GM19239 (cell line): ENCODE data around the gene RRBP1.

Experiments used
- DNase-seq: peaks from one replicate; pipeline ENCODE4 v3.0.0; 2011; ENCODE audit warnings: low spot score; ENCODE audit not compliant: insufficient read length
- FAIRE-seq: peaks from 2 replicates; lab custom pipeline; 2011; peaks lifted over from hg19 to GRCh38; lab: Jason Lieb, UNC

RRBP1 gene

DNA sequence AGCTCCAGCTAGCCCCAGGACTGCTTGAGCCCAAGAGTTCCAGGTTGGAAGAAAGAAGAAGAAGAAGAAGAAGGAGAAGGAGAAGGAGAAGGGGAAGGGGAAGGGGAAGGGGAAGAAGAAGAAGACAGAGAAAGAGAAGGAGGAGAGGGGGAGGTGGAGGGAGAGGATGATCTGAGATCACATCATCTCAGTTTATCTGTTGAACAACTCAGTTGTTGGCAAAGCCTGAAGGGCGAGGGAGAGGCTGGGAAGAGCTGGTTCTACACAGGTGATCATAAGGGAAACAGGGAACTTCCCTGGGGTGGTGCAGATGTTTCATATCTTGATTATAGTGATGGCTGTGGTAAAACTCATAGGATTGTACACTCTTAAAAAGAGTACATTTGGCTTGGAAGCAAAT is 3.1 kb upstream of the RRBP1 start:
- FAIRE-seq (no peak), DNase-seq (no peak)

DNA sequence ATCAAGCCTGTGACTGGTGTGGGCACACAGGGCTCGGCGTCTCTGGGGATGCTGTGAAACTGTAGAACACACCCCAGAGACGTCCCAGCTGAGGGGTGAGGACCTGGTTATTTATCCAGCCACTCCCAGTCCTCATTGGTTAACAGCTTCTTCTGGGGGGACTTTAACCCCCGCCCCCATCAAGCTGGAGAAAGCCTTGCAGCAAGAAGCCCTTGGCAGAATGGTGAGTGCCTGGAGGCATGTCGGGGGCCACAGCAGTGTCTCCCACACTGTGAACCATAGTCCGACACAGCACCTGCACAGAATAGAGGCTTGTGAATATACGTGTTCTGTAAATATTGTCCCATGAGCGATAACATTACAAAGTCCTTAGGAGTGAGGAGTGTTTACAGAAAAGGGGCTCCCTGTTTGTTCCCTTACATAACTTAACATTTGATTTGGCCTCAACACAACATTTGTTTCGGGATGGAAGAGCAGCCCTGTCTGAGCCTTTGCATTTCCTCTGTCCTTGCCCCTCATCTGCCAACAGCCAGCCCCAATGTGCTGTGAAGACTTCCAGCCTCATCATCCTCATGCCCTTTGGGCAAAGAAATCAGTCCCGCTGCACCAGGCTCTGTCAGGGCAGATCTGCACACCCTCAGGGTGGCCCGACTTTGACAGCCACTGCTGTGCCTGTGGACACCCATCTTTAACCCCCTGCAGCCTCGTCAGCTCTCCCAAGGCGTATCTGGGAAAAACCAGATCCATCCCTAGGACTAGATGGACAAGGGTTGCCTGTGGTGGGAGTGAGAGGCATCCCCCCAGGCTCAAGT is 2.2 kb upstream of the RRBP1 start:
- FAIRE-seq = no peak
- DNase-seq = no peak

DNA sequence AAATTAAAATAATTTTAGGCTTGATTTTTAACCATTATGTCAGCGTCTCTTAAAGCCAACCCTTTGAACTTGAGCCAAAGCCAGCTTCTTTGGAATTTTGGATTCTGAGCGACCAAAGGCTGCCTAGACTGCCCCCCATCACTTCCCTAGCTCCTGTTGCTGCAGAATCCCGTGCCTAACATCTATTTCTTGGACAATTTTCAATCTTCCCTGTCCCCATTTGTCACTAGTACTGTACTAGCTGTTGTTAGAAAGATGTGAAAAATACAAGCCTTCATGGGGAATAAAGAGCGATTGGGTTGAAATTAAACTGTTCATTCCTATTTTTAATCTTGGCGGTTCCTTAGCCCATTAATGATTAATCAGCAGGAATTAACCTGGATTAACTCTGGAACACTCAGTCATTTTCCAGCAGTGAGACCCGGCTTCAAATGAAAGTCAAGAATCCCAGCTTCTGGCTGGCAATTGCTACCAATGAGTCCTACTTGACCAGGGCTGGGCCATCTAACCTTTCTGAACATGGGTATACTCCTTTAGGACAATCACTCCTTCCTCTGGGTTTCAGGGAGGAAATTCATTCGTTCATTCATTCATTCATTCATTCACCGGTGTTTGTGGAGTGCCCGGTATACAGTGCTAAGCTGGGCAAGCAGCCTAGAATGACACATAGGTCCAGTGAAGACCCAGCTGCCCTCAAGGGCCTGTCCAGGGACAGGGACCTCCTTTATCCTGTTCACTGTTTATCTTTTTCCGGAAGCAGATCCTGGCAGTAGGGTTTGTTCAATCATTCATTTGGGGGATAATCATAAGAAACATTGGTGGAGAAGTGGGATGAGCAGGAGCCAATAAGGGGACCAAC is 1.4 kb upstream of the RRBP1 start:
- no peak for FAIRE-seq
- DNase-seq = no peak

DNA sequence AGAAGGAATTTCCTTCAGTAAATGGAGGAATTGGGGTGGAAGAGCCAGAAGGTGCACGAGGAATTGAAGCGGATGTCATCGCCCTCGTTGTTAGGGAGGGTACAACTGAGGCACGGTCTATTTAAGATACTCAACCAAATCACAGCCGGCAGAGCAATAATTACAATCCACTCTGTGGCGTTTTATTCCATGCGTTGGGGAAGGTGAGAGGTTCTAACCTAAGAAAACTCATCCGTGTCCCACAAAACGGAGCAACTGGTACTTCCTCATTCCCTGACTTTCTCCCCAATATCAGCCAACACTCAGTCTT is 802 bp upstream of the RRBP1 start:
- DNase-seq = no peak
- FAIRE-seq = no peak

DNA sequence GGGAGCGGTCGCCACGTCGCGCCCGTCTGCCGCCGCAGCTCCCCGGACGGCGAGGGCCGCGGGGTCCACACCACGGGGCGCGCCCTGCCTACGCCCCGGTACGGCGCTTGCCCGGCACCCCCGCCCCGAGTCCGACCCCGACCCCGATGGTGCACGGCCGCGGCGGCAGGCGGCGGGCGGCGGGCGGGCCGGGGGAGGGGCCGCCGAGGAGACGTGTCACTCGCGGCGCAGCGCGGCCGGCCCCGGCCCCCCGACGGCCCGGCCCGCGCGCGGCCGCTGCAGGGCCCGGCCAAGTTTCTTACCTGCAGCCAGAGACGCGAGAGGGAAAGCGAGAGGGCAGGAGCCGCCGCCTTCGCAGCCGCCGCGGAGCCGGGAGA is 328 bp downstream of the RRBP1 start:
- FAIRE-seq (no peak), DNase-seq (no peak)

DNA sequence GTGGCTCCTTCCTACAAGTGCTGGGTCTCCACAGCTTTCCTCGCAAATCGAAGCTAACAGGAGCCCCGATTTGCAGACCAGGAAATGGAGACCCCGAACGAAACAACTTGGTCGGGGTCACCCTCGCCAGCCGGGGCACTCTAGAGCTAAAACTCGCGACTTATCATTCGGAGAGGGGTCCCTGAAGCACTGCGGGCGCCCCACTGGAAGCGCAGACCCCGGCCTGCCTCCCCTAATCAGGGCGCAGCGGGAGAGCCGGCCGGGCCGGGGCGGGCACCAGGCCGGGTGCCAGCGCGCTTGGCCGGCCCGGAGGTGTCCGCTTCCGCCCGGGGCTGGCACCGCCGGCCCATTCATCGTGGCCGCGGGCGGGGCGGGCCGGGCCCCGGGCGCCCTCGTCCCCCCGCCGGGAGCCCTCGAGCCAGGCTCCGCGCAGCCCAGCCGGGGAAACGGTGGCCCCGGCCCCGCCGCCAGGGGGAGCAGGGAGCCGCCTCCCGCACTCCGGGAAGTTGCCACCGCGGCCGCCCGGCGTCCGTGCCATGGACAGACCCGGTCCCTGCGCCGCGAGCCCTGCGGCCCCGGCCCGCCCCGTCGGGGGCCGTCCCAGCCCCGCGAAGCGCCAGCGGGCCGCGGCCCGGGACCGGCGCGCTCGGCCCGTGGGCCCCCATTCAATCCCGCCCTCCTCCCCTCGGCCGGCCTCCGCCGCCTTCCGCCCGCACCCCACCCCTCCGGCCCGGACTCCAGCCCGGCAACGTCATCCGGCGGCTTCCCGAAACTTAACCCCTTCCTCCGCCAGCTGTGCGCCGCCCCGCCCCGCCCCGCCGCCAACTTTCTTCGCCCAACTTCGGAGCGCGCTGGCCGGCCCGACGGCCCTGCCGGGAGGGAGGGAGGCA is 961 bp downstream of the RRBP1 start:
- FAIRE-seq (peak; percentile 54), DNase-seq (peak; percentile 86)

DNA sequence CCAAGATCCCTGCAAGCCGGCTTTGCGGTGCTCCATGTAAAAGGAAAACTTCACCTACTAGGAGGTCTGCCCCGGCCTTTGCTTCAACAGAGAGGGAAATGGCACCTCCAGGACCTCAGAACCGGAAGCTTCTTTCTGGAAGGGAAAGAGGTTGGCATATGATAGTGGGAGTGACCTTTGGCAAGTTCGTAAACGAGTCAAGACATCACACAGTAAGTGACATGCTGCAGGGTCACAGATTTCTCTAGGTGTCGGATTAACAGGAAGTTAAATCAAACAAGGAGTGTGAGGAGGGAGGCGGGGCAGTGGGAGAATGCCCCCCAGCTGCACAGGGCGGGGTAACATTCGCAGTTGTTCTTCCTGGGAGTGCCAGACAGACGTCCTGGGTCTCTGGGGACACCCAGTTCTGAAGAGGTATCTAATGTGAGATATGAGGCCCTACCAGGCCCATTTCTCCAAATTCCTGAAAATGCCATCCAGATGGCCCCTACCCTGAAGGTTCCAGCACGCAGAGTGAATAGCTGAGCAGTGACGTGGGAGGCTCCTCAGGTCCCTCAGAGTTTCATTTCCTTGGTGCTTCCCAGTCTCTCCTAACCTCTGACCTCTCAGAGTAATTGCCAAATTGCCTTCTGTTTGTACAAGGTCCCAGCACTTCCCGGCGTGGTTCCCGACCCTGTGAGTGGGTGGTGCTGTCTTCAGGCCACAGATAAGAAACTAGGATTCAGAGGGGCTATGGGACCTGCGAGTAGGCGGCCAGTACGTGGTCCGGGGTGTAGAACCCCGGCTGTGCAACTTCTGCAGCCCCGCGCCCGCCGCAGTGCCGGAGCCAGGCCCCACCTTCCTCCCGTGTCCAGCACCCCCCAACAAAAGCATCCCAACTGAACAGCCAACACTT is 1.9 kb downstream of the RRBP1 start:
- FAIRE-seq (peak; percentile 4), DNase-seq (no peak)

DNA sequence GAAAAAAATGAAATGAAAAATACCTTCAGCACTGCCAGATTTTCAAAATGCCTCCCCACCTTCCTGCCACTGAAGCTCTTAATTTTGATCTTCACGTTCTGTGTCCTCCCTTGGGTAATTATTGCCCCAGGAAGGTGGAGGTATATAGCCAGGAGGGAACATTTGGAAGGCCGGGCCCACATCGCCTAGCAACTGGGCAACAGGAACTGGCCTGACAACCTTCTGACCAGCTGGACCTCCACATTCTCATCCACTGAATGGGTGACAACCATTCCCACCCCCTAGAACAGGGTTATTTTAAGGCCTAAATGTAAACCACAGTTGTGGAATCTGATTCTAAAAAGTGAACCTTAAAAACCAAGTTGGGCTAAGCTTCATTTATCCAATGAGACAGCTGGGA is 3.2 kb downstream of the RRBP1 start:
- no peak for FAIRE-seq
- no peak for DNase-seq

DNA sequence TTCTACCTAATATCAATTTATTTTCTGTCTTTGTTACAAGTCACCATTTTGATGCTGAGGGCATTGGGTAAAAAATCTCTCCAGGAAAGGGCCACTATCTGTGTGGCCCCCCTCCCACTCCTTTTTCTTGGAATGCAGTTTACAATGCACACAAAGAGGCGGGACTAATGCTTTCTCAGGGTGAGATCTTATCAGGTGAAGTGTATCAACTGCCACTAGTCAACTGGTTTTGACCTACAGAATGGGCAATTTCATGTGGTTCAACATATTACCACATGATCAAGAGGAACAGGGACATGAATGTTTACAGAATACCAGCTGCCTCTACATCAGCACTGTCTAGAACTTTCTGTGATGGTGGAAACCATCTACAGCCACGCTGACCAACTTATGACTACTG is 3.7 kb downstream of the RRBP1 start:
- FAIRE-seq = no peak

DNA sequence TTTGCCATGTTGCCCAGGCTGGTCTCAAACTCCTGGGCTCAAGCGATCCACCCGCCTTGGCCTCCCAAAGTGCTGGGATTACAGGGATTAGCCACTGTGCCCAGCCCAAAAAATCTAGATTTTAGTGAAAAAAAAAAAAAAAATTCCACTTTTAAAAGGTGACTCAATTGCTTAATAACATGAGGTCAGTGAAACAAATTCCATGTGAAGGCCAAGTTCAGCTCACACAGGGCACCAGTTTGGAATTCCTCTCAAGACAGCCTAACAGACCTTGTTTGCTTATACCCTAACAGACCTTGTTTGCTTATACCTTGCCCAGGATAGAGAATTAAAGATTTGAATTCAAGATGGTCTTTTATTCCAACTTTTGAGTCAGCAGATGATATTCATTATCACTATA is 5.1 kb downstream of the RRBP1 start:
- DNase-seq (no peak), FAIRE-seq (no peak)

More for the DNA sequence above, 3.7 kb downstream of the RRBP1 start:
- no peak for DNase-seq

DNA sequence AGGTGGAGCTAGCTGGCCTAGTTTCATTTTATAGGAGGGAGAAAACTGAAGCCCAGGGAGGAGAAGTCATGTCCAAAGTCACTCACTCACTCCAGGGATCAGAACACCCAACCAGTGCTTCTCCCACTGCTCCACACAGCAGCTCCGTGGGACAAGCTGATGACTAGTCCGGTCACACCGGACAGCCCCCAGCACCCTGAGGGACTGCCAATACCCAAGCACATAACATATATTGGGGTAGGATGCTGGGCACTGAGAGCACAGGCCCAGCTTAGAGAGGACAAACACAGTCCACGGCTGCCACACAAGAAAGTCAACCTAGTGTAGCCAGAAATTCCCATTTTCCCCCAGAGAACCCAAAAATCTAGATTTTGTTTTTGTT is 5.7 kb downstream of the RRBP1 start:
- no peak for FAIRE-seq
- no peak for DNase-seq

DNA sequence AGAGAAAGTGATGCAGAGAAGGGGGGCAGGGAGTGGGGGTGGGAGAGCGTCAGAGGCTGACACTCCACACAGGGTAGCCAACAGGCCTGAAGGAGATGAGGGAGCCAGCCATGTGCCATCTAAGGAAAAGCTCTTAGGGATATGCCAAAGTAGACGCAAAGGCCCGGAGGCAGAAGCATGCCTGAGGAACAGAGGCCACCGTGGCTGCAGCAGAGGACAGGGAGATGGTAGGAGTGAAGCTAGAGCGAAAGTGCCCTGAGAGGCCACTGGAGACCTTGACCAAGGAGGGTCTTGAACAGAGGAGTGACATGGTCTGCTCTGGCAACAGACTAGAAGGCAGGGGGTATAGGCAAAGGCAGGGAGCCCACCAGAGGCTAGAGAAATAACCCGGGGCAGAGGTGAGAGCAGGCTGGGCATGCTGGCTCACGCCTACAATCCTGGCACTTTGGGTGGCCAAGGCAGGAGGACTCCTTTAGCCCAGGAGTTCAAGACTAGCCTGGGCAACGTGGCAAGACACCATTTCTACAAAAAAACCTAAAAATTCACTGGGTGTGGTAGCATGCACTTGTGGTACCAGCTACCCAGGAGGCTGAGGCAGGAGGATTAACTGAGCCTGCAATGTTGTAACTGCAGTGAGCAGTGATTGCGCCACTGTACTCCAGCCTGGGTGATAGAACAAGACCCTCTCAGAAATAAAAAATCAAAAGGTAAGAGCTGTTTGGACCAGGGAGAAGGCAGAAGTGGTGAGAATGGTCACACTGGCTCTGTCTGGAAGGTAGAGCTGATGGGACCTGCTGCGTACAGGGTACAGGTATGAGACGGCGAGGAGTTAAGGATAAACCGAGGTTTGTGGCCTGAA is 6.3 kb downstream of the RRBP1 start:
- FAIRE-seq (no peak), DNase-seq (no peak)

DNA sequence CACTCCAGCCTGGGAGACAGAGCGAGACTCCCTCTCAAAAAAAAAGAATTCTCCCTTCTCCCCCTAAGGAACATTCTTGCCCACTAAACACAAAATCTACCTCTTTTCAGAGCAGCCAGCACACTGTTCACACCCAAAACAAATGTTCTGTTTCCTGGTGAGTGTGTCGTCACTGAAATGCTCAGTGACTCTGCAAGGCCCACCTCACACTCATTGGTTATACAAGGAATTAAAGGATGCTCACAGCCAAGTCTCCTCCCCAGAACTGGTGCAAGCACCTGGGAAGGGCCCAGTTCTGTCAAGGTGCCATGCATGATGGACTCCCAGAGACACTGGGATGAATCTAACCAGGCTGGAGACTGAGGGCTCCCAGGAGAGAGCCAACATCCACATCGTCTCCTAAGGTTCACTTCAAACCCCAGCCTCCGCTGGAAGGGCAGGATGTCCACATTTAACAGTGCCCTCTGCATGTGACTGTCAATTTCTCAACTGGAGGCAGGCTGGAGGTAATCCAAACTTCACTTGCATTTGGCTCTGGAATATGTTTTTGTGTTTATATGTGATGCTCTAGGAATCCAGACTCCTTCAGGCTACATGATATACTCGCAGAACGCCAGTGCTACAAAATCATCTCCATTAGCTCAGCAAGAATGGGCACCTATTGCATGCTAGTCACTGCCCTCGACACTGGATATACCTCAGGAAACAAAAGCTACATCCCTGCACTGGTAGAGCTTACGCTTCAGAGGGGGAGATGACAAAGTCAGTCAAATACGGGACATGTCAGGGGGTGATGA is 7.1 kb downstream of the RRBP1 start:
- no peak for FAIRE-seq
- no peak for DNase-seq

DNA sequence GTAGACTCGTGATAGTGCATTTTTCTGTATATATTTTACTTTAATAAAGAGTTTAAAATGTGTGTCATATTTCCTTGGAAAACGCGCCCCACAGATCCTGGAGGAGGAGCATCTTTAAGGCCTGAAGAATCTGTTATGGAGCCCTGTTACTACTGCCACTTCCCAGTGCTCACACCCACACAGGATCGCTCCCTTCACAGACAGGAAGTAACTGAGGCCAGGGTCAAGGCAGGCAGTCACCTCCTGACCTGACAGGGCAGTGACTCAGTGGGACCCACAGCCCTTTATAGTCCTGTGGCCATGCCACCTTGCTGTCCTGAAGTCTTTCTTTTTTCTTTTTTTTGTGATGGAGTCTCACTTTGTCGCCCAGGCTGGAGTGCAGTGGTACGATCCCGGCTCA is 9.0 kb downstream of the RRBP1 start:
- FAIRE-seq = no peak

DNA sequence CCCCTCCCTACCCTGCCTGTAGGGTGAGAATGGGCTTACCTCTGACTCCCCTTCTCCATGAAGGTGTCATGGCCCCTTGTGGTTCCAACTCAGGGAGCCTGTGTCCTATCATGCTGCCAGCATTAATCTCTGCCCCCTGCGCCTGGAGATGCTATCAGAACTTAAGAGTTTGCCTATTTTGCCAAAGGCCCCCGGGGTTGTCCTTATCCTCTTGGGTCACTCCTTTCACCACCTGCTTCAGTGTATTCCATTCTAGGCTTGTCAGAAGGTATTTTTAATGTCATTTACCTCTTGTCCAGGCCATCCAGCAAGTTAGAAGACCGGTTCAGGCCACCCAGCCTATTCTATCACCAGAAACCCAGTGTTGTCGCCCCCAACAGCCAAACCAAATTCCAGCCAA is 10.5 kb downstream of the RRBP1 start:
- FAIRE-seq = no peak

More for the DNA sequence above, 9.0 kb downstream of the RRBP1 start:
- no peak for DNase-seq

DNA sequence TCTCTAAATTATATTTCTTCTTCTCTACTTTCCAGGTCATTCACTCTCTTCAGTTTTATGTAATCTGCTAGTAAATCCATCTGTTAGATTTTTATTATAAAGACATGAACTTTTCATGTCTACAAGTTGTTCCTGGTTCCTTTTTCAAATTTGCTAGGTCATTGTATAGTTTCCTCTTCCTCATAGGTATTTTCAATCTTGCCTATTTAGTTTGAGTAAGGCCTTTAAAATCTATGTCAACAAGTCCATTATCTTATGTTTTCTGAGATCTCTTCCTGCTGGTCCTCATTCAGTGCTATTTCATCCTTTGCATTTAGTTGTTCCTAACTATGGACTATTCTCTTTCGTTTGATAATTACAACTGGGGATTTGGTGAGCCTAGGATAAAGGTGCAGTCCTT is 11.0 kb downstream of the RRBP1 start:
- FAIRE-seq (no peak), DNase-seq (no peak)

More for the DNA sequence above, 10.5 kb downstream of the RRBP1 start:
- no peak for DNase-seq

DNA sequence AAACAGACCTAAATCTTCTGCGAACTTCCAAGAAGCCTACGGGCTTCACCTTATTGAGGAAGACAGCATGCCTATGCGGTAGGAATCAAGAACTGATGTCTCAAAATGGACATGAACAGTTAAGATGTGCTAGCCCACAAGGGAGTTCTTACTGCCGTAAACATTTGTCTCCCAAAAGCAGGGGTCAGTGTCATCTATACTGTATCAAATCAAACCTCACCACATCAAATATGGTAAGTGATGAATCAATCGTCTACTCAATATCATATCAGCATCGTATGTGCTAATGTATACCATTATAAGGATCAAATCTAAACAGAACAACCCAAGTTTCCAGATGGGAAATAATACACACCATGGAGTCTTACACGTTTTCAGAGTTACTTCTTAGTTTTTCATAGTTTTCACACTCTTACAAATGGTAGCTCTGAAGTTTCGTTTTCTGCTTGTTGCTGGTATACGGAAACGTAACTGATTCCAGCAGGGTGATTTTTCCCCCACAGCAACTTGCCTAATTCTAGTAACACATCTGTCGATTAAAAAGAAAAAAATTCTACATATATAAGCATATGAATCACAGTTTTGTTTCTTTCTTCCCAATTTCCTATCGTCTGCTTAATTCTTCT is 12.6 kb downstream of the RRBP1 start:
- FAIRE-seq (no peak), DNase-seq (no peak)

DNA sequence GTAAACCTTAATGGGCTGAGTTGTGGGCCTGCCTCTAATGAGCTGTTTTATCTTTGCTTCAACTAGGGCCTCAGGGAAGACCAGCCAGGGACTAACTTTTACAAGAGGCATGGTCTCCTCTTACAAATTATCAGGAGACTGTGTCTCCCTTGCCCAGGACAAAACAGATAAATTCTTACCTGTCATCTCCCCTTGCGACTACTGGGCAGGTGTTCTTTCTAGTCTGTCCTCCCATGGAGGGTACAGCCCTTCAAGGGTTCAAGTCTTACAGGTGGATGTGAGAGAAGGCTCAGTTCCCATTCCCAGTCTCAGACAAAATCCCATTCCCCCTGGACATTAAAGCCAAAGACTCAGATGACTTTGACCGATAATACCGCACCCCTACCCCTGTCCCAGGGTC is 13.6 kb downstream of the RRBP1 start:
- DNase-seq (no peak), FAIRE-seq (no peak)
